Lung (tissue), 12 donors: ENCODE results near the gene KRR1. TPM values are rescaled to one million over a fixed set of nuclear protein-coding genes. Genes with fewer than 3 reads are reported as not detected.

ENCODE experiments used
- ATAC-seq: fragments of 200-7000 bp; cut with Tn5 transposase; one replicate; pipeline ENCODE4 v1.9.1; 2020; ENCODE audit warnings: moderate number of reproducible peaks; ENCODE audit not compliant: insufficient read depth, low FRiP score
- DNase-seq, 3 donors: peaks; one replicate each; pipeline ENCODE4 v3.0.0-alpha.2; 2013 to 2017
- H3K27ac ChIP-seq, 2 donors: one replicate each; pipeline ENCODE4 v1.5.1; 2013; ENCODE audit warnings: mild to moderate bottlenecking in 2 of 2, moderate library complexity in 2 of 2, control low read depth in 1 of 2, inconsistent platforms in 1 of 2, low read depth in 1 of 2, low read length in 1 of 2
- H3K27me3 ChIP-seq, 3 donors: one replicate each; pipeline ENCODE4 v1.5.1; 2013; ENCODE audit warnings: low read length in 2 of 3; ENCODE audit not compliant: control insufficient read depth in 3 of 3, insufficient read depth in 3 of 3
- H3K36me3 ChIP-seq, 4 donors: one replicate each; pipeline ENCODE4 v1.5.1; 2013; ENCODE audit warnings: low read length in 4 of 4, mild to moderate bottlenecking in 1 of 4, moderate library complexity in 1 of 4; ENCODE audit not compliant: control insufficient read depth in 4 of 4, insufficient read depth in 4 of 4
- H3K4me1 ChIP-seq, 5 donors: one replicate each; pipeline ENCODE4 v1.5.1; 2013; ENCODE audit warnings: low read length in 5 of 5, mild to moderate bottlenecking in 2 of 5, moderate library complexity in 1 of 5; ENCODE audit not compliant: control insufficient read depth in 5 of 5, insufficient read depth in 5 of 5
- H3K4me3 ChIP-seq: one replicate; pipeline ENCODE4 v1.5.1; 2013; ENCODE audit warnings: mild to moderate bottlenecking, control low read depth, moderate library complexity
- H3K9ac ChIP-seq, 2 donors: one replicate each; pipeline ENCODE4 v1.5.1; 2013; ENCODE audit warnings: low read length in 2 of 2, control low read depth in 1 of 2; ENCODE audit not compliant: insufficient read depth in 1 of 2
- H3K9me3 ChIP-seq, 4 donors: one replicate each; pipeline ENCODE4 v1.5.1; 2013; ENCODE audit warnings: low read length in 3 of 4, mild to moderate bottlenecking in 1 of 4, moderate library complexity in 1 of 4; ENCODE audit not compliant: control insufficient read depth in 4 of 4, insufficient read depth in 3 of 4
- CTCF ChIP-seq: IDR thresholded peaks from 2 replicates; pipeline ENCODE4 v1.5.1; 2012; ENCODE audit warnings: mild to moderate bottlenecking; ENCODE audit errors: control extremely low read depth, extremely low read depth
- WGBS, 2 donors: extraction: QIAGEN DNeasy Blood & Tissue Kit; methylation state at CpG; one replicate each; pipeline ENCODE4 v1.1.7; 2013; 5-methylcytosine and 5-hydroxymethylcytosine counted together
- polyA plus RNA-seq, 2 donors: library from polyadenylated mRNA; stranded (reverse); fragments of 200-250 nt; gene quantifications; one replicate each; pipeline ENCODE4 v1.2.1, GENCODE V29; 2013
- total RNA-seq, 2 donors: library from RNA; depleted of rRNA in 1 of 2; stranded (reverse); fragments of >200 nt in 1 of 2; gene quantifications; one replicate each; pipeline ENCODE4 v1.2.1, GENCODE V29; 2014 to 2021
- donor health status: control.
- donor health status: control.
- donor health status: Bipolar disorder and iron deficiency.
- donor health status: healthy.
- donor health status: DM: yes; HTN: yes; CAD: no.

The KRR1 gene
- total and polyA plus RNA-seq, 4 donors = 19.9 to 62.5 (median 29.9) TPM

GRCh38 chr12:75528692-75529091 is 17.3 kb upstream of the KRR1 start:
- ATAC-seq (no peak), DNase-seq (peak in 1 of 3 donors; percentile 11)
- no peak for TF ChIP-seq CTCF
- H3K4me1 ChIP-seq = peaks cover 0 to 33% (median 0%) of the 10 kb centered on the region in 5 donors
- H3K9me3 ChIP-seq = no peaks in the 10 kb centered on the region
- H3K27me3 ChIP-seq = no peaks in the 10 kb centered on the region
- WGBS, 2 donors = 51 to 74% methylated on average over 2 of the region's 2 CpGs
- H3K4me3 ChIP-seq = no peak overlapping the region
- H3K9ac ChIP-seq = no peak overlapping the region
- H3K36me3 ChIP-seq = no peaks in the 10 kb centered on the region
- H3K27ac ChIP-seq = no peak overlapping the region

- Histone ChIP-seq H3K27me3 (no peaks in the 10 kb centered on the region), H3K9ac (no peak overlapping the region), H3K36me3 (no peaks in the 10 kb centered on the region), H3K9me3 (no peaks in the 10 kb centered on the region), H3K4me3 (no peak overlapping the region), H3K4me1 (peaks cover 0 to 33% (median 0%) of the 10 kb centered on the region in 5 donors), H3K27ac (no peak overlapping the region)
- 54 to 66% methylated on average over 2 of the region's 2 CpGs for WGBS, 2 donors
- DNase-seq (no peak), ATAC-seq (no peak)
- TF ChIP-seq CTCF = no peak
Observed at GRCh38 chr12:75528272-75528671, 16.9 kb upstream of the KRR1 start.

GRCh38 chr12:75526655-75527511 is 15.5 kb upstream of the KRR1 start:
- no peaks in the 10 kb centered on the region for H3K27me3 ChIP-seq
- H3K27ac ChIP-seq = no peak overlapping the region
- no peak overlapping the region for H3K9ac ChIP-seq
- H3K9me3 ChIP-seq = no peaks in the 10 kb centered on the region
- H3K4me1 ChIP-seq = peaks cover 0 to 33% (median 0%) of the 10 kb centered on the region in 5 donors
- peak; percentile 45 for TF ChIP-seq CTCF
- ATAC-seq (no peak), DNase-seq (peak; percentile 33 to 87 (median 86))
- H3K36me3 ChIP-seq = no peaks in the 10 kb centered on the region
- 27 to 34% methylated on average over 4 of the region's 4 CpGs for WGBS, 2 donors
- no peak overlapping the region for H3K4me3 ChIP-seq
